IMR-90 (cell line): ENCODE data around the gene AJAP1. TPM values are rescaled to one million over a fixed set of nuclear protein-coding genes. Genes with fewer than 3 reads are reported as not detected.

Source experiments
- ATAC-seq: fragments of 200-7000 bp; cut with Tn5 transposase; 2 replicates; pipeline ENCODE4 v1.9.1; 2020; ENCODE audit warnings: low read depth, mild to moderate bottlenecking, moderate library complexity
- BruUV-seq: library from RNA; stranded (reverse); fragments of 400-500 nt; replicated peaks from 2 replicates; lab custom pipeline; 2021; lab: Mats Ljungman, UMichigan
- CTCF ChIA-PET: fragments of 300-600 bp; formaldehyde crosslinking; extraction: SDS; loops from one replicate; lab custom pipeline; 2021; ENCODE audit warnings: antibody characterized with exemption; lab: Yijun Ruan, JAX
- POLR2A ChIA-PET: fragments of 300-600 bp; sonication (Branson Sonifier 250); formaldehyde crosslinking; loops from one replicate; lab custom pipeline; 2022; ENCODE audit warnings: antibody characterized with exemption; ENCODE audit not compliant: unreplicated experiment; lab: Charles Lee
- DNase-seq: peaks from one replicate; pipeline ENCODE4 v3.0.0; 2013
- H2AFZ ChIP-seq: replicated peaks from 2 replicates; pipeline ENCODE3; 2013; ENCODE audit warnings: low read length, mild to moderate bottlenecking; ENCODE audit not compliant: poor library complexity
- H2AK5ac ChIP-seq: 2 replicates; pipeline ENCODE4 v1.6.1; 2013; ENCODE audit warnings: low read depth, low read length, inconsistent platforms
- H2AK9ac ChIP-seq: replicated peaks from 2 replicates; pipeline ENCODE3; 2013; ENCODE audit warnings: mild to moderate bottlenecking, low read depth, low read length, moderate library complexity; ENCODE audit not compliant: poor library complexity
- H2BK120ac ChIP-seq: 2 replicates; pipeline ENCODE4 v1.6.1; 2013; ENCODE audit warnings: low read depth, low read length, inconsistent platforms
- H2BK15ac ChIP-seq: 3 replicates; pipeline ENCODE4 v1.6.1; 2013; ENCODE audit warnings: low read depth, low read length, inconsistent platforms
- H2BK20ac ChIP-seq: 2 replicates; pipeline ENCODE4 v1.6.1; 2013; ENCODE audit warnings: low read depth, mild to moderate bottlenecking, inconsistent platforms, low read length, moderate library complexity
- H2BK5ac ChIP-seq: 2 replicates; pipeline ENCODE4 v1.6.1; 2013; ENCODE audit warnings: mild to moderate bottlenecking, low read depth, low read length, inconsistent platforms; ENCODE audit not compliant: poor library complexity, severe bottlenecking
- H3K14ac ChIP-seq: replicated peaks from 2 replicates; pipeline ENCODE4 v1.6.1; 2013; ENCODE audit warnings: low read depth, low read length, inconsistent platforms
- H3K18ac ChIP-seq: 2 replicates; pipeline ENCODE4 v1.6.1; 2013; ENCODE audit warnings: low read depth, low read length, control low read depth
- H3K23ac ChIP-seq: 2 replicates; pipeline ENCODE4 v1.6.1; 2013; ENCODE audit warnings: low read depth, low read length, inconsistent platforms
- H3K27ac ChIP-seq: 2 replicates; pipeline ENCODE4 v1.5.1; 2013; ENCODE audit warnings: mild to moderate bottlenecking, control low read depth, low read length; ENCODE audit not compliant: insufficient read depth
- H3K27me3 ChIP-seq: 2 replicates; pipeline ENCODE4 v1.6.1; 2013; ENCODE audit warnings: low read length; ENCODE audit not compliant: control insufficient read depth, insufficient read depth
- H3K36me3 ChIP-seq: 2 replicates; pipeline ENCODE4 v1.6.1; 2013; ENCODE audit warnings: low read length, mixed read lengths; ENCODE audit not compliant: control insufficient read depth, insufficient read depth
- H3K4ac ChIP-seq: 2 replicates; pipeline ENCODE4 v1.6.1; 2013; ENCODE audit warnings: low read depth, low read length, inconsistent platforms
- H3K4me1 ChIP-seq: 2 replicates; pipeline ENCODE4 v1.6.1; 2013; ENCODE audit warnings: low read length, mixed read lengths; ENCODE audit not compliant: control insufficient read depth, insufficient read depth
- H3K4me2 ChIP-seq: 2 replicates; pipeline ENCODE4 v1.6.1; 2013; ENCODE audit warnings: low read depth, mild to moderate bottlenecking, control low read depth, low read length, moderate library complexity
- H3K4me3 ChIP-seq: 2 replicates; pipeline ENCODE4 v1.5.1; 2013; ENCODE audit warnings: low read depth, mild to moderate bottlenecking, control low read depth, low read length, moderate library complexity; ENCODE audit not compliant: insufficient read depth
- H3K56ac ChIP-seq: 2 replicates; pipeline ENCODE4 v1.6.1; 2013; ENCODE audit warnings: low read length, inconsistent platforms; ENCODE audit not compliant: insufficient read depth; ENCODE audit errors: extremely low read depth
- H3K79me1 ChIP-seq, 2 experiments: 2 replicates each; pipeline ENCODE4 v1.6.1; 2013; ENCODE audit warnings: low read length in 2 of 2, inconsistent platforms in 1 of 2, low read depth in 1 of 2
- H3K9ac ChIP-seq: 2 replicates; pipeline ENCODE4 v1.6.1; 2013; ENCODE audit warnings: low read depth, low read length, control low read depth
- H3K9me1 ChIP-seq: 2 replicates; pipeline ENCODE4 v1.6.1; 2013; ENCODE audit warnings: low read length, inconsistent platforms; ENCODE audit not compliant: insufficient read depth
- H3K9me3 ChIP-seq: 2 replicates; pipeline ENCODE4 v1.6.1; 2013; ENCODE audit warnings: low read length; ENCODE audit not compliant: control insufficient read depth, insufficient read depth
- H4K20me1 ChIP-seq: 2 replicates; pipeline ENCODE4 v1.6.1; 2013; ENCODE audit warnings: low read length, inconsistent platforms; ENCODE audit not compliant: insufficient read depth
- H4K5ac ChIP-seq: 2 replicates; pipeline ENCODE4 v1.6.1; 2013; ENCODE audit warnings: mild to moderate bottlenecking, low read depth, low read length, control low read depth
- H4K8ac ChIP-seq, 2 experiments: 2 replicates each; pipeline ENCODE4 v1.6.1; 2013; ENCODE audit warnings: low read depth in 2 of 2, low read length in 2 of 2, control low read depth in 1 of 2, inconsistent platforms in 1 of 2
- H4K91ac ChIP-seq: 2 replicates; pipeline ENCODE4 v1.6.1; 2013; ENCODE audit warnings: low read depth, low read length, inconsistent platforms; ENCODE audit not compliant: insufficient read depth
- BHLHE40 ChIP-seq: fragments of 150-350 bp; IDR thresholded peaks from 2 replicates; pipeline ENCODE4 v1.6.1; 2016; ENCODE audit warnings: mild to moderate bottlenecking, low read depth, low read length
- CEBPB ChIP-seq: IDR thresholded peaks from 2 replicates; pipeline ENCODE4 v1.6.1; 2012; ENCODE audit warnings: low read depth, low read length, improper control_type of control experiment
- CHD1 ChIP-seq: IDR thresholded peaks from 2 replicates; pipeline ENCODE4 v1.6.1; 2012; ENCODE audit warnings: low read depth, low read length, improper control_type of control experiment
- CTCF ChIP-seq: conservative IDR thresholded peaks from 2 replicates; pipeline ENCODE4 v1.5.1; 2012; ENCODE audit warnings: mild to moderate bottlenecking, low read depth, low read length, improper control_type of control experiment
- FOS ChIP-seq: fragments of 150-350 bp; IDR thresholded peaks from 2 replicates; pipeline ENCODE4 v1.6.1; 2016; ENCODE audit warnings: low read depth, low read length
- MAFK ChIP-seq: IDR thresholded peaks from 2 replicates; pipeline ENCODE4 v1.6.1; 2012; ENCODE audit warnings: low read depth, low read length, improper control_type of control experiment
- MAZ ChIP-seq: IDR thresholded peaks from 2 replicates; pipeline ENCODE4 v1.6.1; 2012; ENCODE audit warnings: low read depth, mild to moderate bottlenecking, low read length, improper control_type of control experiment, moderate library complexity, borderline replicate concordance
- MXI1 ChIP-seq: IDR thresholded peaks from 2 replicates; pipeline ENCODE4 v1.6.1; 2012; ENCODE audit warnings: low read depth, mild to moderate bottlenecking, low read length, moderate library complexity, borderline replicate concordance
- NFE2L2 ChIP-seq: fragments of 150-350 bp; IDR thresholded peaks from 2 replicates; pipeline ENCODE4 v1.6.1; 2016; ENCODE audit warnings: low read depth, mild to moderate bottlenecking, low read length
- POLR2A ChIP-seq: IDR thresholded peaks from 2 replicates; pipeline ENCODE4 v1.6.1; 2012; ENCODE audit warnings: mild to moderate bottlenecking, low read depth, low read length
- RAD21 ChIP-seq: IDR thresholded peaks from 2 replicates; pipeline ENCODE4 v1.6.1; 2012; ENCODE audit warnings: low read length, improper control_type of control experiment
- RCOR1 ChIP-seq: IDR thresholded peaks from 2 replicates; pipeline ENCODE4 v1.6.1; 2012; ENCODE audit warnings: mild to moderate bottlenecking, low read length, improper control_type of control experiment; ENCODE audit not compliant: insufficient replicate concordance
- RFX5 ChIP-seq: IDR thresholded peaks from 2 replicates; pipeline ENCODE4 v1.8.0; 2012; ENCODE audit warnings: low read depth, mild to moderate bottlenecking, low read length, moderate library complexity
- USF2 ChIP-seq: fragments of 150-350 bp; IDR thresholded peaks from 2 replicates; pipeline ENCODE4 v1.6.1; 2017; ENCODE audit warnings: mild to moderate bottlenecking, antibody characterized with exemption, low read length, low read depth
- WGBS, 2 experiments: methylation state at CpG; one replicate each; pipeline versions ENCODE4 v1.1.5 to v1.1.7; 2013; ENCODE audit warnings: missing lambda C conversion rate in 2 of 2; ENCODE audit not compliant: insufficient read length in 1 of 2; ENCODE audit errors: extremely low coverage in 2 of 2; 5-methylcytosine and 5-hydroxymethylcytosine counted together
- dilution Hi-C: fragments of 300-500 bp; cut with HindIII; formaldehyde crosslinking; loops from one replicate; pipeline ENCODE4 v1.14.3; 2018; ENCODE audit warnings: low sequenced_read_pairs; ENCODE audit not compliant: unreplicated experiment
- in situ Hi-C: fragments of 300-500 bp; cut with MboI; formaldehyde crosslinking; loops from 3 replicates; pipeline ENCODE4 v1.14.3; 2019; ENCODE audit warnings: low sequenced_read_pairs, inconsistent platforms, mixed read lengths
- intact Hi-C: fragments of 100-400 bp; cut with micrococcal nuclease; formaldehyde crosslinking; loops from 2 replicates; pipeline ENCODE4 v1.10.0; 2022
- polyA plus RNA-seq, 3 experiments: library from polyadenylated mRNA; depleted of rRNA; stranded (reverse); fragments of >200 nt; gene quantifications; 2 replicates each; pipeline ENCODE4 v1.2.3, GENCODE V29; 2012; ENCODE audit warnings: low replicate concordance in 1 of 3
- total RNA-seq: library from RNA; depleted of rRNA; stranded (reverse); fragments of >200 nt; gene quantifications from 2 replicates; pipeline ENCODE4 v1.2.3, GENCODE V29; 2012

AJAP1 gene
- total and polyA plus RNA-seq, 2 of the 4 experiments (the other 2 are of a cell fraction): under 0.01 to 0.02 TPM

- 59% methylated on average over 5 of the region's 19 CpGs; no CpG with 5 or more reads in 1 of the 2 experiments for WGBS, 2 experiments
- no peak overlapping the region for H2AFZ ChIP-seq
- no peaks in the 10 kb centered on the region for H3K27me3 ChIP-seq
- H3K14ac ChIP-seq: no peak overlapping the region
- CTCF ChIA-PET: no interaction called here
- no TSS peak for BruUV-seq
- ATAC-seq (no peak), DNase-seq (no peak)
- no peak overlapping the region for H3K56ac ChIP-seq
- H3K23ac ChIP-seq: no peak overlapping the region
- no peak overlapping the region for H2BK20ac ChIP-seq
- no peak overlapping the region for H3K4me2 ChIP-seq
- H3K27ac ChIP-seq: no peak overlapping the region
- in situ Hi-C loops: no loop called here
- H4K8ac ChIP-seq: no peak overlapping the region
- H3K4ac ChIP-seq: no peak overlapping the region
- H3K36me3 ChIP-seq: no peaks in the 10 kb centered on the region
- H3K18ac ChIP-seq: no peak overlapping the region
- TF ChIP-seq RCOR1 (no peak), USF2 (no peak), POLR2A (no peak), CTCF (no peak), CEBPB (no peak), RFX5 (no peak), MAFK (no peak), CHD1 (no peak), NFE2L2 (no peak), BHLHE40 (no peak), FOS (no peak), MAZ (no peak), MXI1 (no peak), RAD21 (no peak)
- no peak overlapping the region for H4K91ac ChIP-seq
- no peak overlapping the region for H2AK9ac ChIP-seq
- POLR2A ChIA-PET: no interaction called here
- no peak overlapping the region for H2BK5ac ChIP-seq
- H3K9me3 ChIP-seq: peaks cover 69% of the 10 kb centered on the region
- no peak overlapping the region for H2BK120ac ChIP-seq
- no peaks in the 10 kb centered on the region for H3K79me1 ChIP-seq
- no peak overlapping the region for H3K9ac ChIP-seq
- no peaks in the 10 kb centered on the region for H3K4me1 ChIP-seq
- dilution Hi-C loops: no loop called here
- H2AK5ac ChIP-seq: no peak overlapping the region
- H3K9me1 ChIP-seq: no peaks in the 10 kb centered on the region
- H2BK15ac ChIP-seq: no peak overlapping the region
- no peaks in the 10 kb centered on the region for H4K20me1 ChIP-seq
- intact Hi-C loops: no loop called here
- no peak overlapping the region for H4K5ac ChIP-seq
- no peak overlapping the region for H3K4me3 ChIP-seq
Observed at GRCh38 chr1:4697801-4698200, 43.4 kb downstream of the AJAP1 start.
